K562 (cell line): ENCODE results near the gene PNMA8A. TPM values are rescaled to one million over a fixed set of nuclear protein-coding genes. Genes with fewer than 3 reads are reported as not detected.

ENCODE experiments used
- ATAC-seq: fragments of 200-7000 bp; cut with Tn5 transposase; 3 replicates; pipeline ENCODE4 v1.9.1; 2020; ENCODE audit warnings: moderate library complexity
- BruUV-seq: library from RNA; stranded (reverse); fragments of 400-500 nt; replicated peaks from 2 replicates; lab custom pipeline; 2021; lab: Mats Ljungman, UMichigan
- CTCF ChIA-PET: fragments of 300-600 bp; formaldehyde crosslinking; extraction: SDS; loops from one replicate; lab custom pipeline; 2021; ENCODE audit warnings: low intra/inter-chr PET ratio; lab: Yijun Ruan, JAX
- POLR2A ChIA-PET: fragments of 300-600, 350-650 bp; sonication (Branson Sonifier 250); formaldehyde crosslinking; extraction: SDS; loops from one replicate; lab custom pipeline; 2021; ENCODE audit warnings: antibody characterized with exemption, inconsistent platforms; lab: Yijun Ruan, JAX
- DNase-seq, 4 experiments: peaks; one replicate each; pipeline versions ENCODE4 v3.0.0 to v3.0.0-alpha.2; 2011 to 2018; ENCODE audit warnings: low spot score in 3 of 4, mixed read lengths in 3 of 4; ENCODE audit errors: extremely low read depth in 1 of 4
- FAIRE-seq: peaks from 2 replicates; lab custom pipeline; 2011; peaks lifted over from hg19 to GRCh38; lab: Jason Lieb, UNC
- H2AFZ ChIP-seq: 2 replicates; pipeline ENCODE4 v1.6.0; 2011; ENCODE audit warnings: low read depth, low read length, control low read depth, inconsistent platforms
- H3K27ac ChIP-seq: fragments of 200-600 bp; 3 replicates; pipeline ENCODE4 v1.8.0; 2011; ENCODE audit warnings: low read depth, mild to moderate bottlenecking, control low read depth, inconsistent platforms, low read length, moderate library complexity, mixed read lengths; ENCODE audit errors: extremely low read depth
- H3K27me3 ChIP-seq, 2 experiments: fragments of 300-600 bp in 1 of 2; 2 replicates in 1 of 2; 3 replicates in 1 of 2; pipeline versions ENCODE4 v1.6.0 to v1.8.0; 2011; ENCODE audit warnings: inconsistent platforms in 2 of 2, low read length in 2 of 2, mild to moderate bottlenecking in 1 of 2, mixed read lengths in 1 of 2, moderate library complexity in 1 of 2; ENCODE audit not compliant: control insufficient read depth in 2 of 2, insufficient read depth in 2 of 2
- H3K36me3 ChIP-seq: fragments of 300-600 bp; 3 replicates; pipeline ENCODE4 v1.8.0; 2011; ENCODE audit warnings: mild to moderate bottlenecking, low read length, inconsistent platforms; ENCODE audit not compliant: control insufficient read depth, insufficient read depth
- H3K4me1 ChIP-seq, 2 experiments: fragments of 200-600 bp in 1 of 2; replicated peaks in 1 of 2; 2 replicates in 1 of 2; 3 replicates in 1 of 2; pipeline versions ENCODE4 v1.5.1 to v1.8.0; 2011; ENCODE audit warnings: inconsistent platforms in 2 of 2, low read length in 2 of 2, mild to moderate bottlenecking in 1 of 2, mixed read lengths in 1 of 2, moderate library complexity in 1 of 2; ENCODE audit not compliant: control insufficient read depth in 2 of 2, insufficient read depth in 2 of 2
- H3K4me2 ChIP-seq: 2 replicates; pipeline ENCODE4 v1.6.1; 2011; ENCODE audit warnings: low read length, control low read depth, inconsistent platforms, mixed read lengths; ENCODE audit not compliant: insufficient read depth
- H3K4me3 ChIP-seq: fragments of 200-600 bp; sonication (generic), shearing (Covaris generic); 2 replicates; pipeline ENCODE4 v1.5.1; 2016; ENCODE audit warnings: control low read depth, inconsistent platforms
- H3K79me2 ChIP-seq: fragments of 200-600 bp; 3 replicates; pipeline ENCODE4 v1.8.0; 2011; ENCODE audit warnings: low read length, inconsistent platforms; ENCODE audit not compliant: control insufficient read depth, insufficient read depth
- H3K9ac ChIP-seq, 2 experiments: 2 replicates each; pipeline versions ENCODE4 v1.6.0 to v1.6.1; 2011; ENCODE audit warnings: low read depth in 2 of 2, low read length in 2 of 2, control low read depth in 1 of 2, inconsistent platforms in 1 of 2, mild to moderate bottlenecking in 1 of 2, mixed read lengths in 1 of 2; ENCODE audit not compliant: insufficient read depth in 1 of 2
- H3K9me1 ChIP-seq: one replicate; pipeline ENCODE4 v1.6.0; 2011; ENCODE audit warnings: inconsistent platforms, mild to moderate bottlenecking, low read length, moderate library complexity; ENCODE audit not compliant: control insufficient read depth, insufficient read depth
- H3K9me3 ChIP-seq: replicated peaks from 2 replicates; pipeline ENCODE4 v1.5.1; 2011; ENCODE audit warnings: low read depth, low read length, inconsistent platforms; ENCODE audit not compliant: control insufficient read depth, insufficient read depth
- H4K20me1 ChIP-seq: replicated peaks from 2 replicates; pipeline ENCODE4 v1.6.1; 2011; ENCODE audit warnings: low read length, inconsistent platforms, mixed read lengths; ENCODE audit not compliant: control insufficient read depth, insufficient read depth
- ATF2 ChIP-seq: sonication (generic); formaldehyde crosslinking; IDR thresholded peaks from 2 replicates; pipeline ENCODE4 v1.8.1; 2022; ENCODE audit warnings: missing genetic modification reagents
- BRF1 ChIP-seq: IDR thresholded peaks from 3 replicates; pipeline ENCODE4 v1.6.1; 2011; ENCODE audit warnings: borderline replicate concordance, mild to moderate bottlenecking; ENCODE audit not compliant: insufficient read length; ENCODE audit errors: extremely low read depth
- FIP1L1 ChIP-seq: fragments of 200-400 bp; formaldehyde crosslinking; IDR thresholded peaks from 2 replicates; pipeline ENCODE4 v1.6.1; 2018; ENCODE audit warnings: mild to moderate bottlenecking, low read depth, low read length; ENCODE audit not compliant: poor library complexity, severe bottlenecking
- MED1 ChIP-seq: sonication (generic); formaldehyde crosslinking; IDR thresholded peaks from 2 replicates; pipeline ENCODE4 v1.8.1; 2023; ENCODE audit warnings: missing genetic modification reagents, borderline replicate concordance
- MXI1 ChIP-seq: IDR thresholded peaks from 2 replicates; pipeline ENCODE4 v1.6.1; 2011; ENCODE audit warnings: low read depth, mild to moderate bottlenecking, improper control_type of control experiment, low read length
- NR2C1 ChIP-seq, 2 experiments: fragments of 450-650 bp; IDR thresholded peaks; 2 replicates each; pipeline ENCODE4 v1.6.1; 2017; ENCODE audit warnings: mild to moderate bottlenecking in 2 of 2, antibody characterized with exemption in 1 of 2, inconsistent platforms in 1 of 2, missing compliant biosample characterization in 1 of 2, missing genetic modification characterization in 1 of 2
- RBM25 ChIP-seq: fragments of 200-400 bp; formaldehyde crosslinking; IDR thresholded peaks from 2 replicates; pipeline ENCODE4 v1.6.1; 2018; ENCODE audit warnings: low read length, low read depth, moderate library complexity; ENCODE audit not compliant: severe bottlenecking
- RUNX1 ChIP-seq: sonication (generic); IDR thresholded peaks from 2 replicates; pipeline ENCODE4 v1.6.1; 2016; ENCODE audit warnings: antibody characterized with exemption, low read depth
- ZNF165 ChIP-seq: fragments of 250-450 bp; sonication (Bioruptor Pico); IDR thresholded peaks from 2 replicates; pipeline ENCODE4 v1.4.0; 2020; ENCODE audit warnings: borderline replicate concordance
- ZNF277 ChIP-seq: fragments of 250-450 bp; sonication (Bioruptor Pico); IDR thresholded peaks from 2 replicates; pipeline ENCODE4 v1.8.0; 2022; ENCODE audit warnings: inconsistent platforms, mild to moderate bottlenecking, moderate library complexity, borderline replicate concordance
- WGBS: fragments of 100-300 bp; shearing (Covaris generic); methylation state at CpG from one replicate; pipeline ENCODE4 v1.1.6; 2016; ENCODE audit warnings: low coverage, mixed read lengths; ENCODE audit not compliant: insufficient coverage; ENCODE audit errors: missing lambda C conversion rate; 5-methylcytosine and 5-hydroxymethylcytosine counted together
- in situ Hi-C: fragments of 300-500 bp; cut with MboI; formaldehyde crosslinking; loops from 4 replicates; pipeline ENCODE4 v1.15.0; 2018; ENCODE audit warnings: inconsistent platforms, mixed read lengths
- intact Hi-C: fragments of 100-400 bp; cut with micrococcal nuclease; formaldehyde crosslinking; loops from 2 replicates; pipeline ENCODE4 v1.14.2; 2022
- polyA plus RNA-seq, 8 experiments: library from polyadenylated mRNA; depleted of rRNA in 4 of 8; stranded (reverse) in 5 of 8; unstranded in 3 of 8; fragments of >200 nt; fragmentation: Nextera tagmentation in 2 of 8; fragmentation: Illumina TruSeq in 1 of 8; extraction: Ambion mirVana in 2 of 8; extraction: Trizol in 1 of 8; gene quantifications; 2 replicates each; pipeline versions ENCODE4 v1.2.1 to v1.2.3, GENCODE V29; 2011 to 2014; ENCODE audit warnings: inconsistent platforms in 1 of 8, missing spikeins in 1 of 8
- total RNA-seq, 7 experiments: library from RNA; depleted of rRNA in 6 of 7; stranded (reverse); fragments of >200 nt in 6 of 7; fragmentation: Illumina TruSeq in 2 of 7; extraction: Trizol in 2 of 7; gene quantifications; 2 replicates each; pipeline versions ENCODE4 v1.2.1 to v1.2.3, GENCODE V29; 2011 to 2021; ENCODE audit warnings: low replicate concordance in 1 of 7
- TF ChIP-seq, protein P1 (sequence below), 2 experiments: IDR thresholded peaks in 1 of 2; conservative IDR thresholded peaks in 1 of 2; 2 replicates each; pipeline ENCODE4 v1.6.1; 2016; ENCODE audit warnings: low read depth in 2 of 2, mild to moderate bottlenecking in 1 of 2, missing compliant biosample characterization in 1 of 2, missing genetic modification characterization in 1 of 2, moderate library complexity in 1 of 2
- TF ChIP-seq, protein P2 (sequence below), 2 experiments: fragments of 450-650 bp in 1 of 2; sonication (generic) in 1 of 2; formaldehyde crosslinking; conservative IDR thresholded peaks; 2 replicates each; pipeline versions ENCODE4 v1.4.0 to v1.8.1; 2020 to 2022; ENCODE audit warnings: mild to moderate bottlenecking in 1 of 2, missing genetic modification reagents in 1 of 2

Gene PNMA8A
- total and polyA plus RNA-seq, 9 of the 15 experiments (the other 6 are each of a cell fraction or from before 2014, with no cell fraction given), result 6.6 to 23.8 (median 14.9) TPM

GRCh38 chr19:46481947-46482346 lies 10.6 kb upstream of the PNMA8A start:
- no peak overlapping the region for H2AFZ ChIP-seq
- no peak for DNase-seq
- H3K9me1 ChIP-seq, result no peaks in the 10 kb centered on the region
- no peak overlapping the region for H3K4me3 ChIP-seq
- H4K20me1 ChIP-seq, result 0 out of 2 replicates have a peak, but pooled peaks cover under 1% of the 10 kb centered on the region
- H3K9ac ChIP-seq, result no peak overlapping the region
- no peaks in the 10 kb centered on the region for H3K9me3 ChIP-seq
- peaks cover 19 to 55% of the 10 kb centered on the region in 2 experiments for H3K27me3 ChIP-seq
- CTCF ChIA-PET, result interaction anchor here (0.6 to 1.8 kb wide), 3 partner anchors 71 to 86 kb away, joined by 3 to 6 read pairs (median 3); no protein-coding TSS in a partner anchor
- ATAC-seq, result no peak
- in situ Hi-C loops, result no loop called here
- no peak overlapping the region for H3K27ac ChIP-seq
- no TSS peak for BruUV-seq
- no peaks in the 10 kb centered on the region for H3K79me2 ChIP-seq
- FAIRE-seq, result no peak
- TF ChIP-seq, protein P1, sequence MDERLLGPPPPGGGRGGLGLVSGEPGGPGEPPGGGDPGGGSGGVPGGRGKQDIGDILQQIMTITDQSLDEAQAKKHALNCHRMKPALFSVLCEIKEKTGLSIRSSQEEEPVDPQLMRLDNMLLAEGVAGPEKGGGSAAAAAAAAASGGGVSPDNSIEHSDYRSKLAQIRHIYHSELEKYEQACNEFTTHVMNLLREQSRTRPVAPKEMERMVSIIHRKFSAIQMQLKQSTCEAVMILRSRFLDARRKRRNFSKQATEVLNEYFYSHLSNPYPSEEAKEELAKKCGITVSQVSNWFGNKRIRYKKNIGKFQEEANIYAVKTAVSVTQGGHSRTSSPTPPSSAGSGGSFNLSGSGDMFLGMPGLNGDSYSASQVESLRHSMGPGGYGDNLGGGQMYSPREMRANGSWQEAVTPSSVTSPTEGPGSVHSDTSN (CRISPR knock-in tag; IDR thresholded peaks at IDR 0.05; ENCODE audit: low read depth), result no peak
- TF ChIP-seq, protein P1 (tag; conservative IDR thresholded peaks at IDR 0.05; ENCODE audit: low read depth), result no peak
- no peak for TF ChIP-seq NR2C1 (IDR thresholded peaks at IDR 0.05)
- no peak for TF ChIP-seq NR2C1 (tag; IDR thresholded peaks at IDR 0.05)
- TF ChIP-seq FIP1L1, result no peak
- TF ChIP-seq ZNF277 (CRISPR knock-in tag), result no peak
- TF ChIP-seq, protein P2, sequence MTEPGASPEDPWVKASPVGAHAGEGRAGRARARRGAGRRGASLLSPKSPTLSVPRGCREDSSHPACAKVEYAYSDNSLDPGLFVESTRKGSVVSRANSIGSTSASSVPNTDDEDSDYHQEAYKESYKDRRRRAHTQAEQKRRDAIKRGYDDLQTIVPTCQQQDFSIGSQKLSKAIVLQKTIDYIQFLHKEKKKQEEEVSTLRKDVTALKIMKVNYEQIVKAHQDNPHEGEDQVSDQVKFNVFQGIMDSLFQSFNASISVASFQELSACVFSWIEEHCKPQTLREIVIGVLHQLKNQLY (CRISPR knock-in tag; conservative IDR thresholded peaks at IDR 0.05), result no peak
- TF ChIP-seq RBM25, result no peak
- TF ChIP-seq ZNF165 (CRISPR knock-in tag), result no peak
- TF ChIP-seq RUNX1, result no peak
- no peak for TF ChIP-seq BRF1
- TF ChIP-seq MED1 (CRISPR knock-in tag), result no peak
- no peak for TF ChIP-seq MXI1
- no peak for TF ChIP-seq ATF2 (CRISPR knock-in tag)
- intact Hi-C loops, result no loop called here
- H3K4me1 ChIP-seq, result no peaks in the 10 kb centered on the region; a peak in 1 of 5 replicates
- H3K4me2 ChIP-seq, result no peak overlapping the region
- 0% methylated on average over 5 of the region's 5 CpGs for WGBS
- POLR2A ChIA-PET, result no interaction called here
- no peaks in the 10 kb centered on the region for H3K36me3 ChIP-seq
